NCI-H1092 (cell line): ENCODE data around the gene TPCN1.
A peak's percentile ranks its signal among the peaks of the same experiment; 100 is the strongest.

Experiments used
- DNase-seq: peaks from one replicate; lab custom pipeline; 2025; lab: John Stamatoyannopoulos, UW

TPCN1 gene

DNA sequence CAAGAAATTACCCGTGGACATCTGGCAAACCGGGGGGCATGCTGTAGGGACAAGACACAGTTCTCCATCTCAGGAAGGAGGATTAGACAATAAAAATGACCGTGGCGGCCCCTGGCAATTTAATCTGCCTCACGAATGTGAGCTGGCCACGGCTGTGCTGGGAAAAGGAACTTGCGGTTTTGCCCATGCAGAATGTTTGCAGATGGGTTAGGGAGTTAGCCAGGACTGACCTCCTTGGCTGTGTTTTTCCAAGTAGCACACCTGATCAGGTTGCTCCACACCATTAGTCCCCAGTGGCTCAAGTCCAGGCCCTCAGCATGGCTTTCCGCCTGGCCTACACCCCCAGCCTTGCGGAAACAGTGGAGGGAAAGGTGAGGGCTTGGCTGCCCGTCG, 20.8 kb downstream of the TPCN1 start:
- DNase-seq, result no peak

DNA sequence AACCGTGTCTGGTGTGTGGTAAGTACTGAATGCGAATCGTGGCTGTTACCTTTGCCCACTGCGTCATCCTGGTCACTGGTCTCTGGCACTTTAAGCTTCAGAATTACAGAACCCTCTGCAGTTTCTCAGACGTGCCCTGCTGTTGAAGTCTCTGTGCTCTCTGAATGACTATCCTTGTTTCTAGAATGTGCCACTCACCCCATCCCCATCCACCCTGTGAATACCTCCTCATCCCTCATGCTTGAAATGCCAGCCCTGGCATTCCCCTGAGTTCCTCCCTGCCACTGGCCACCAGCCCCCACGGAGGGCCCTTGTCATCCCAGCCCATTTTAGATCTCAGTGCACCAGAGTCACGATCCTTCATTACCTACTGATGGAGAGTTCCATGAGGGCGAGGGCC, 21.3 kb downstream of the TPCN1 start:
- DNase-seq, result no peak

DNA sequence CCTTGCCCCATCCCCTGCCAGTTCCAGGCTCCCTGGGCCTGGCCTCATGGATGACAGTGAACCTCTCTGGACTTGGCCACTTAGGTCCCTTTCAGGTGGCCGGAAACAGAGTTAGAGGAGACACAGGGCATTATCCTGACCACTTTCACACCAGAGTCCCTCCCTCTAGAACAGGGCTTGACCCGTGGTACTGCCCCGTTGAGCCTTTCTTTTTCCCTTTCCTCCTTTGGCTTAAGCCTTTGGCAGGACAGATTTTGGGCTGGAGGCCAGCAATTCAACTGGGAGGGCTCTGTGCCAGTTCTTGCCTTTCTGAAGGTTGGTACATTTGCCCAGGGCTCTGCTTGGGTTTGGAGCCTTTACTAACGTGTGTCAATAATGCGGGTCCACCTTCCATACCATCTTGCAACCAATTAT, 22.8 kb downstream of the TPCN1 start:
- peak; percentile 72 for DNase-seq

DNA sequence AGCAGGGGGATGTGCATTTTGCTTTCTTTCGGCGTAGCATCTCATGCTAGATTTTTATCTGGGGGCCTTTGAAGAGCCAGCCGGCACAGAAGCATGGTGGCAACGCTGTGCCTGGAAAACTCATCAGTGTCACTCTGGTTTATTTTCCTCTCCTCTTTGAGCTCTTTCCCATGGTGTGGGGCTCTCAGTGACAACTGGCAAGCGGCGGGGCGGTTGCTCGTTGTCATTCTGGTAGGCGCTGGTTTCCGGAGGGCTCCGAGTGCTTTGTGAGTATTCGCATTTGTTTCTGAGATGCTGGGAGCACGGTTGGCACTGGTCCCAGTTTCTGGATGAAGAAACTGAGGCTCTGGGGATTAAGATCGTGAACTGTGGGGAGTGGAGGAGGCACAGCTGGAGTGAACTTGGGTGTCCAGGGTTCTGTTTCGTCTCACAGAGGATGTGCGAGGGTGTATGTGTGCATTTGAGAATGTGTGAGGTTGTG, 23.3 kb downstream of the TPCN1 start:
- no peak for DNase-seq

DNA sequence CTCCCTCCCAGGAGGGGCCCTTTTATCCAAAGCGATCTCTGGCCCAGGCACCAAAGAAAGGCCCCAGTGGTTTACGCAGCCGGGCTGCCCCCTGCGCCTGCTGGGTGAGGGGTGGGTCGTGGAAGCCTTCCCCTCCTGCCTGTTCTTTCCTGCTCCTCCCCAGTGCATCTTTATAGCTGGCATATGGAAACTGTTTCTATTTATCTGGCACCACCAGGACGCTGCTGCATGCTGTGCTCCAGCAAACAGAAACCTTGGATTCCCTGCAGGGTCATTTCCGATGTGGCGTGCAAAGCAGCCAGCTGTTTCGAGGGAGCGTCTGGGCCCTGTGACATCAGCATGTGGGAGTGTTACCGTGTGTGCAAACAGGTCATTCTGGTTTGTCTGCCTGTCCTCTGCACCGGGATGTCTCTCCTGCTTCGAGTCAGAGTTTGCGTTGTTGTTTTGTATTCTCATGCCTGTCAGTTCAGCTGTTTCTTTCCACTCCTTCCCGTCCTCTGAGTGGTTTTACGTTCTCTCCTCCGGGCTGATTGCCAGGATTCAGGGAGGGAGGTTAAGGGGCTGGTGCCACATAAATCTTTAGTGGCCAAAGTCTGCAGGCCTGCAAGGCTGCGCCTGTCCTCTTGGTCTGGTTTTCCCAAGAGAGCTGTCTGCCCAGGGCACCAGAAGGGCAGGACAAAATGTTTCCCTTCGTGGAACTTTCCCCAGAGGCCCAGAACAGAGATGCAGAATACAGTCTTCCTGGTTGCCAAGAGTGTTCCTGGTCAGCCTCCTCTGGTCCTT, 24.6 kb downstream of the TPCN1 start:
- DNase-seq, result peak; percentile 88

DNA sequence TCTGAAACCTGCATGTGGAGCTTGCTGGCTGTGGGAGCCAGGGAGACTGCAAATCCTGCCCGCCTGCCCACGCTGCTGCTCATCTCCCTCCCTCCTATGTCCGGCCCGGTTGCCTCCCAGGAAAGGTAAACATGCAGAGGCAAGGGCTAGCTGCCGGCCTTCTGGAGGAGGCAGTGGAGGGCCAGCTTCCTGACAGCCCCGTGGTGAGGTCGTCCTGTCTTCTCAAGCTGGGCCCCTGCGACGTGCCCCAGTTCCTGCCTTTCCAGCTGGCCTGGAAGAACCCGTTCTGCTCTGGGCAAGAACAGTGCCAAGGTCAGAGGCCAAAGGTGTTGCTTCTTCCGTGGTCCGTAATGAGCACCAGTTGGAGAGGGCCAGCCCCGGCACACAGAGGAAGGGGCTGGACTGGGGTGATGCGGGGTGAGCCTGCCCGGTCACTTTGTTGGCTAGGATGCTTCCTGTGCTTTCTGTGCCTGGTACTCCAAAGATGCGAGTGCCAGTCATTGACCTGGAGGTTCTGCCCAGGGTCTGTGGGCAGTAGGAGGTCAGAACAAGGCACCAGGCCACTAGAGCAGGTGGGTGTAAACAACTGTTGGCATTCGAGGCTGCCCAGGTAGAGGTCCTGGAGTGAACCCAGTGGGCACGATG, 25.3 kb downstream of the TPCN1 start:
- peak; percentile 45 for DNase-seq

DNA sequence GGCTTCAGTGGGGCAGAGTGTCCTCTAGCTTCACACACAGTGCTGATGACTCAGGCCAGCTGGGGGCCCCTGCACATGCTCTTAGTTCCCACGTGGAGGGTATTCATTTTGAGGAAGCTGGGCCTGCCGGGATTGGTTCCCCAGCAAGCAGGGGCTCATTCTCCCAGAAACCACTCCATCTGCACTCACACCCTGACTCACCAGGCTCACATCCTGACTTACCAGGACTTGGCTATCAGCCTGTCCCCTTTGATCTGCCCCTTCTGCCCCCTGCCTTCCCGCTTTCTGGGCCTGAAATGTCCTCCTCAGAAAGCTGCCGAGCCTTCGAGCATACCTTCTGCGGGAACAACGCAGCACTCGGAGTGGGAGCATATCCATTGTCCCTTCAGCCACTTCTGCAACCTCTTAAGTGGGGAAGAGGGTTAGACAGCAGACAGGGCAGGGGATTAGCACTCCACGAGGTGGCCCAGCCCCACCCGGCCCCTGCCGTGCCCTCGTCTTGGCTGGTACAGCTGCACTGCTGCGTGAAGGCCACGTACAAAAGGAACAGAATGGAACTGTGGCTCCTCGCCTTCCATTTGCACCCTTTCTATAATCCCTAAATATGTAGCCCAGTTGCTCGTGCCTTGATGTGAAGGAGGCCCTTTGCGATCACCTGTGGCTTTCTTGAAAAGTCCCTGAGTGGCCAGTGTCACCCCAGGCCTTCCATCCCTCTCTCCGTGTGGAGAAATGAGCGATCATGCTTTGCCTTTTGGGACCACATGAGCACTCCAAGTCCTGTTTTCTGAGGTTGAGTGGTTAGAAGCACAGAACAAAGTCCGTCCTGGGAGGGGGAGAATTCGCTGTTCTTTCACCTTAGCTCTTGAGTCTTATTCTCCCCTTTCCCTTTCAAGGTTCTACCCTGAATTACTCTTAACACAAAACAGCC, 26.1 kb downstream of the TPCN1 start:
- no peak for DNase-seq

DNA sequence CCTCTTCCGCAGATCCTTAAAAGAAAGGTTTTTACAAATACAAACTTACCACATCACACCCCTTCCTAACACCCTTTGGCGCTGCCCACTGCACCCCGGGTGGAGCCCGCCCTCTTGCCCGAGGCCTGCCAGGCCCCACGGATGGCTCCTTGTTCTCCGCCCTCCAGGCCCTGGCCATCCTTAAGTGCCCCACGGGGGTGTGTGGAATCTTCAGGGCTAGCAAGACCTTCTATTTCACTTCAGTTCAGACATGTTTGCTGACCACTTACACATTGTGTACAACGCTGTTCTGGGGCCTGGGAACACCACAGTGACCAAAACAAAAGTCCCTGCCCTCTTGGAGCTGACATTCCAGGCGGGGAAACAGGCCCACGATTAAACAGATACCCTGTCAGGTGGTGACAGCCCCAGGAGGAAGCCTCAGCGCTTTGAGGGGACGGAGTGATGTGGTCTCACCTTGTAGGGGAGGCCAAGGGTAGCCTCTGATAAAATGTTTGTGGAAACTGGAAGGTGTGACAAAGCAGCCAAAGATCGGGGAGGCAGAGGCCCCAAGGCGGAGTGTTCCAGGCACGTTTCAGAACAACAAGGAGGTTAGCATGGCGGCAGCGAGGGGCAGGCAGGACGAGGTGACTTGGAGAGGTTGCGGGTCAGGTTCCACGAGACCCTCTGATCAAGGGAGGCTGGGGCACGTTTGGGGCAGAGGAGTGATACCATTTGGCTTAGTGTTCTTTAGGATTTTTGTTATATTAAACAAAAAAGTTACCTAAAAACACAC, 27.0 kb downstream of the TPCN1 start:
- no peak for DNase-seq

DNA sequence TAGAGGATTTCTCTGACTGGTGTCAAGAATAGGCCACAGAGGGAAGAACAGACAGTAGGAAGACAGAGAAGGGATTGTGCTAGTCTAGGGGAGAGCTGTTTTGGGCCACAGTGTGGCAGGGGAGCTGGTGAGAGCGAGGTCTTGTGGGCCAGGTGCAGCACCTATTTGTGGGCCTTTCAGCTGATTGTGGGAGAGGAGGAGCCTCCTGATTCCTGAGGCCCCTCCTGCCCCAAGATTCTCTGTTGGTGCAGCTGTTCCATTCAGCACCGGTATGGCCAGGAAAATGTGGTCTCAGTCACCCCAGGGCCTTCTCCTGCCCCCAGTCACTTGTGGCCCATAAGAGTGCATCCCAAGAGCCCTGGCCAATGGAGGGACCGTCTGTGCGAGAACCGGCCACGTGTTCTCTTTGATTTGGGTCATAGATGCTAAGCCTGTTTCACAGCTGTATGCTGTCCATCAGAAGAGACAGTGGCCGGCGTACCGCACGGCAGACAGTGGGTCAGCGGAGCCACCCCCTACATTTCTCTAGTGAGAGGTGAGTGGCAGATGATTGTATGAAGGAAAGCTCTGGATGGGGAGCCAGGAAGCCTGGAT, 27.7 kb downstream of the TPCN1 start:
- no peak for DNase-seq

DNA sequence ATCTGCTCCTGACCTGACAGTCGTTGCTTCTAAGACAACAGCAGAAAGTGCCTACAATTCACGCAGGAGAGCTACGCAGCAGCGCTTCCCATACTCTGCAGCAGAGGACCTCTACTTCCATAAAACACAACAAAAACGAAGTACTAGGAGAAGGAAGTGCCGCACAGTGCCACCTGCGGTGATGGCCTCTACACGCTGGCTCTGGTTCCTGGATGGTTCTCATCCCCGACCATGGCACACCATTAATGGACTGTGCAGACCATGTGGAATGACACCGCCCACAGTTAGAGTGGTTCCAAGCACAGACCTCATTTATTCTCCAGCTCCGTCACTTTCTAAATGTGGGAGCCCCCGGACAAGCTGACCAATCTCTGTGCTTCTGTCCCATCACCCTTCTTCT, 28.3 kb downstream of the TPCN1 start:
- DNase-seq, result no peak

DNA sequence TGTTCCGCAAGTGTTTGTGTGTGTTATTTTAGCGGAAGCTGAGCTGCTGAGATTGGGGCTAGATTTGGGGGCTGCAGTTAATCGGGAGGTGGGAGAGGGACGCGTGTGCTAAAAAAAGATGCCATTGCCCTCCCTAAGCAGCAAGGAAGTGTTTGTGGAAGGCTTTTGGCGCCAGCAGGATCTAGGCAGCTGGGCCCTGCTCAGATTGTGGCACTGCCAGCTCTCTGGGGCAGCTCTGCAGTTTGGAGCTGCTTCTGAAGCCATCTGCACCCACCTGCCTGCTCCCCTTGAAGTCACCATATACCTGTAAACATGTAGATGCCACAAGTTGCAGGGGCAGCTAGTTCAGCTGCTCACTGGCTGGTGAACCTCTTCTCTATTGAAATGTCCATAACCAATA, 28.8 kb downstream of the TPCN1 start:
- no peak for DNase-seq

DNA sequence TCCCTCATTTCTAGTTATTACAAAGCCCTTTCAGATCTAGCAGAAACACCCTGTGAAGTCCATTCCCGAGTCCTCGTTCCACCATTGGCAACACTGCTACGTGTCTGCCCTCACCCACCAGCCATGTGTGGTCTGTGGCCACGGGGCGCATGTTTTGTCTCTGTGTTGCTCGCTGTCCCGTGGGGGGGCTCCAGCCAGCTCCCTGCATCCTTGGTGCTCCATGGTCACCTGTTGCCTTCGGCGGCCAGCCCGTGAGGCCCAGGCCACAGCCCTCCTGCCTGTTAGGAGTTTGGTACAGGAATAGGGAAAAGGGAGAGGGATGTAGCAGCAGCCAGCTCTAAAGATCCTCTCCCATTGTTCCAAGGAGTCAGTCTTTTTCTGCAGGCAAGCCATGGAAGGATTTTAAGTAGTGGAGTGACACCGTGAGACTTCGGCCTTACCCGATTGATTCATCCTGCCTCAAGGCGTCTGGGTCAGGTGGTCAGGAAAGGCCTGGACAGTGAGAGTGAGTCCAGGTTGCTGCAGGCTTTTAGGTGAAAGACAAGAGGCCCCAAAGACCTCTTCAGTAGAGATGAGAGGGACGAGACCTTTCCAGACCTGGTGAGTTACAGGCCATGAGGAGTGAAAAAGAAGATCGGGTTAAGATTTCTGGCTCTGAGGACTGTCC, 30.3 kb downstream of the TPCN1 start:
- no peak for DNase-seq

DNA sequence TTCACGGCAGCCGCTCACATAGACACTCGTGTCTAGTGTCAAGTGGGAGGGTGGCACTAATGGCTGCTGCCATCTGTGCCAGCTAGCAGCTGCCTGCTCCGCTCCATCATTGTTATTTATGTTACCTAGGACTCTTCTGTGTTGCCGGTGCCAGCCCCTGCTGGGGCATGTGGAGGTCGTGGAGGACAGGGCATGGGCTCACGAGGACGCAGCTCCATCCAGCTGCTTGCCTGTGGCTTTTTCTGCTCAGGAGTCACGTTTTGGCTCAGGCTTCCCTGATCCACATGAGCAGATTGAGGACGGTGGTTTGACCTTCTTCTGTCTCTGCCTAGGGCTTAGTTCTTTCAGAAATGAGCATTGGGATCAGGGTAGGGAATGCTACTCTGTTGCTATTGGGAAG, 31.2 kb downstream of the TPCN1 start:
- peak; percentile 18 for DNase-seq

DNA sequence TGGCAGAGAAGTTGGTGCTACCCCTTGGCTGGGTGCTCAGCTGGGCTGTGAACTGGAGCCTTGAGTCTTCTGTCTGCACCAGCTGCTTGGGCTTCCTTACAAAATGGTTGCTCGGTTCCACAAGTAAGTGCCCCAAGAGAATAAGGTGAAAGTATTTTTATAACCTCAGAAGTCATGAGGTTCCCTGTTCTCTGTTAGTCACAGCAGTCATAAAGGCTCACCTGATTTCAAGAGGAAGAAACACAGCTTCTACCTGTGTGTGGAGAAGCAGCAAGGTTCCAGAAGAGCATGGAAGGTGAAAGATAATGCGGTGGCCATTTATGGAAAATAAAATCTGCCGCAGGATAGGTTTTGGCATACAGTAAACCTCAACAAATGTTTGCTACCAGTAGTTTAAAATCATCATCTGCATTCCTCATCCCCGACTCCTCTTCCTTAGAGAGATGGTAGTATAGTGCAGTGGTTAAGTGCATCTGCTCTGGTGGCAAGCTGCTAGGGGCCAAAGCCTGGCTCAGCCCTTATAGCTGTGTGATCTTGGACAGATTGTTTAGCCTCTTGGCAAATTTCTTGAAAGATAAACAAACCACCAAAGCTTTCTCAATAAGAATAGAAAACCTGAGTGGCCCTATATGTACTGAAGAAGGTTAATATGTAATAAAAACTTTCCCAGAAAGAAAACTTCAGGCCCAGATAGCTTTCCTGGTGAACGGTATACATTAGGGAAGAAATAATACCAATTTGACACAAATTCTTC, 32.4 kb downstream of the TPCN1 start:
- DNase-seq, result no peak

DNA sequence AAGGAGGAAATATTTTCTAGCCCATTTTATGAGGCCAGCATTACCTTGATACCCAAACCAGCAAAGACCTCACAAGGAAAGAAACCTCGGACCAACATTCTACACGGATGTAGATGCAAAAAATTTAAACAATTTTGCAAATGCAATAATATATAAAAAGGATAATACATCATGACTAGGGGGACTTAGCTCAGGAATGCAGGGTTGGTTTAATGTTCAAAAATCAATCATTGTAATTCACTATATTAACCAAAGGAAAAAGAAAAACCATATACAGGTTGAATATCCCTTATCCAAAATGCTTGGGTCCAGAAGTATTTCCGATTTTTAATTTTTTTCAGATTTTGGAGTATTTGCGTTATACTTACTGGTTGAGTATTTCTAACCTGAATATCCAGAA, 33.0 kb downstream of the TPCN1 start:
- no peak for DNase-seq

DNA sequence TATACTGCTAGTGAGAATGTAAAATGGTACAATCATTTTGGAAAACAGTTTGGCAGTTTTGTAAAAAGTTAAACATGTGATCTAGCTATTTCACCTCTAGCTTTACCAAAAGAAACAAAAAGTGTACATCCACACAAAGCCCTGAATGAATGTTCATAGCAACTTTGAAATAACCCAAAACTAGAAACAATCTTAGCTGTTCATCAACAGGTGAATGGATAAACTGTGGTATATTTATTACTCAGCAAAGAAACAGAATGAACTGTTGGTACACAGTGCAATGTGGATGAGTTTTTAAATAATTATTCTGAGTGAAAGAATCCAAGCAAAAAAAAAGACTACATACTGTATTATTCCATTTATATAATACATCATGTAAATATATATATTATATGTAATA, 36.3 kb downstream of the TPCN1 start:
- no peak for DNase-seq

DNA sequence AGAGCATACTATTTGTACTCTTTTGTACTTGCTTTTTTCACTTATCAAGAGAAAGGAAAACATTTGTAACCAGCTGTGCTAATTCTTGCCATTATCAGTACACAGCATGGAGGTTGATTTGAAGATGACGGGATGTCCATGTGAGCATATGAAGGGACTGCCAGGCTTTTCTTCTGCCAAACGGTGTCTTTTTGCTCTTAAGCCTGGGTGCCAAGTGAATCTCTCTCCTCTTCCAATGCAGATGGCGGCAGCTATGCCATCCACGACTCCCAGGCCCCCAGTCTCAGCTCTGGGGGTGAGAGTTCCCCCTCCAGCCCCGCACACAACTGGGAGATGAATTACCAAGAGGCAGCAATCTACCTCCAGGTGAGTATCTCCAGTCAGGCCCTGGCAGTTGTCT, 38.9 kb downstream of the TPCN1 start:
- no peak for DNase-seq

DNA sequence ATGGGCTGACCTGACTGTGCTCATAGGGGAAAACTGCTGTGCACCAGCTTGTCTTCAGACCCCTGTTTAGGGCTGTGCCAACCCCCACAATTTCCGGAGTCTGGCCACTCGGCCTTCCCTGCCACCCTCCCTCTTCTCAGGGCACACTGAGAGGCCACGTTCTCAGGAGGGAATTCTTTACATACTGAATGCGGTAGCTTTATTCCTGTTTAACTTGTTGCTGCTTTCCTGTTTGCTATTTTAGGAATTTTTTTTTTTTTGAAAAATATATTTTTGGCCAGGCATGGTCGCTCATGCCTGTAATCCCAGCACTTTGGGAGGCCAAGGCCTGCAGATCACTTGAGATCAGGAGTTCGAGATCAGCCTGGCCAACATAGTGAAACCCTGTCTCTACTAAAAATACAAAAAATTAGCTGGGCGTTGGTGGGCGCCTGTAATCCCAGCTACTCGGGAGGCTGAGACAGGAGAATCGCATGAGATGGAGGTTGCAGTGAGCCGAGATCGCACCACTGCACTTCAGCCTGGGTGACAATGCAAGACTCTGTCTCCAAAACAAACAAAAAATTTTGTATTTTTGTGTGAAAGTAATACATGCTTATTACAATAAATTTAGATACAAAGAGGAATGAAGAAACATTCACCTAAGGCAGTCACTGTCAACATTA, 39.5 kb downstream of the TPCN1 start:
- DNase-seq, result no peak

DNA sequence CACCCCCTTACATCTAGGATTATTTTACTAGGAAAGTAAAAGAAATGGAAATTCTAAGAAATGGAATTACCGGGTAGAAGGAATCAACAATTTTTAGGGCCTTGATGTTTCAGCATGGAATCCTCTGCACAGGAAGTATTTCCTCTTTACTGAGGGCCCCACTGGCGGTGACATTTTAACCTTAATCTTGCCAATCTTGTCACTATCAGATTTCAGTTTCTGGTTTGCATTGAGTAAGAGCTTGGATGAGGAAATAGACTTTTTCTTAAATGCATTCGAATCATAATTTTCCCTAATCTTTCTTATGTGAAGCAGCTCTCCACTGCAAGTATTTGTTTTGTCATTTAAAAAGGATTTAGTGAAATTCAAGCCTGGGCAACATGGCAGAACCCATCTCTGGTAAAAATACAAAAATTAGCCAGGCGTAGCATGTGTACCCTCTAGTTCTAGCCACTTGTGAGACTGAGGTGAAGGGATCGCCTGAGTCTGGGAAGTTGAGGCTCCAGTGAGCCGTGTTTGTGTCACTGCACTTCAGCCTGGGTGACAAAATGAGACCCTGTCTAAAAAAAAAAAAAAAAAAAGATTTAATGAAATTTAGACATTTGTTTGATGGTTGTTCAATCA, 40.7 kb downstream of the TPCN1 start:
- DNase-seq, result no peak
